ENCODE results near the gene RAP1GAP2. TPM values are rescaled to one million over a fixed set of nuclear protein-coding genes. Genes with fewer than 3 reads are reported as not detected.
A peak's percentile ranks its signal among the peaks of the same experiment; 100 is the strongest.
"Not testable (repeated sequence)": the region's sequence is repeated elsewhere in the genome, so short reads cannot be mapped to it uniquely, and the experiment has no call there.

RAP1GAP2 gene
- total RNA-seq, 1 donor from 2014 or later, result 5.7 TPM

- no peak for DNase-seq
These were observed 250.5 kb downstream of the RAP1GAP2 start for GRCh38 chr17:3046753-3047152.

GRCh38 chr17:3048727-3049471 is 252.7 kb downstream of the RAP1GAP2 start:
- DNase-seq, result peak; percentile 99

- DNase-seq, result no peak
These were observed 253.6 kb downstream of the RAP1GAP2 start for GRCh38 chr17:3049705-3050295.

DNA sequence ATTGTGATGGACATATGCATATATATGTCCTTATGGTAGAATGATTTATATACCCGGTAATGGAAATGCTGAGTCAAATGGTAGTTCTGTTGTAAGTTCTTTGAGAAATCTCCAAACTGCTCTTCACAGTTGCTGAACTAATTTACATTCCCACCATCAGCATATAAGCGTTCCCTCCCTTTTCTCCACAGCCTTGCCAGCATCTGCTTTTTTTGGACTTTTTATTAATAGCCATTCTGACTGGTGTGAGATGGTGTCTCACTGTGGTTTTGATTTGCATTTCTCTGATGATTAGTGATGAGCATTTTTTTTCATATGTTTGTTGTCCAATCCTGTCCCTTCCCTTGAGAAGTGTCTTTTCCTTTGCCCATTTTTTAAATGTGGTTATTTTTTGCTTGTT is 258.6 kb downstream of the RAP1GAP2 start:
- DNase-seq, result not testable (repeated sequence)

DNA sequence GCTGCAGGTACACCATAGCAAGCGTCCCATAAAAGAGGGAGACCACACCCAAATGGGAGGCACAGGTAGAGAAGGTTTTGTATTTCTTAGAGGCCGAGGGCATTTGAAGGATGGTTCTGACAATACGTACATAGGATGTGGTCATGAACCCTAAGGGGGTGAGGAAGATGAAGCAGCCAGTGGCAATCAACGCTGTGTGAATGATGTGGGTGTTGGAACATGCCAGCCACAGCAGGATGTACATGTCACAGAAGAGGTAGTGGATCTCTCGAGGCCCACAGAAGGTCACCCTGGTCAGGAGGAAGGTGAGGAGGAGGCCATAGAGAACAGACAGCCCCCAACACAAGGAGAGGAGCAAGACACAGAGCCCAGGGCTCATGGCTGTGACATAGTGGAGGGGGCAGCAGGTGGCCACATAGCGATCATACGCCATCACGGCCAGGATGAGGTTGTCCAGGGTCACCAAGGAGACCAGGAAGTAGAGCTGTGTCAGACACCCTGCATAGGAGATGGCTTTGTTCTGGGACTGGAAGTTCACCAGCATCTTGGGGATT is 266.7 kb downstream of the RAP1GAP2 start:
- not testable (repeated sequence) for DNase-seq

DNA sequence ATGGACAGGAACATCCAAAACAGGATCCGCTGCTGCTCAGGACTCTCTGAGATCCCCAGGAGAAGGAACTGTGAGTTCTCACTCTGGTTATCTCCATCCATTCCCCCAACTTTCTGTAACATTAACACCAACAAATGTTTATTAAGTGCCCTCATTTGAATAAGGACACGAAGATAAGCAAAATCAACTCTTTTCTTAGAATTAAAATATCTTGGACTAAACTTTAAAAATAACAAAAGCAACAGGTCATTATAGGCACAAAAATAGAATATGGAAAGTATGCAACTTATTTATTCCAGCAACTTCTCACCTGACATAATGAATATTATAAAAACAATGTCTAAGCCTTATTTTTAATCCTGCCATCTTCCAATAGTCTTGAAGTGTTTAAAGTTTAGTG is 267.3 kb downstream of the RAP1GAP2 start, which contains the start of gene OR1D5:
Gene OR1D5 (minus strand): TSS at position 101 of the 400 bp plus-strand sequence. CDS start 0 bp downstream, at position 101.
- not testable (repeated sequence) for DNase-seq

GRCh38 chr17:3065192-3065591 is 269.0 kb downstream of the RAP1GAP2 start:
- not testable (repeated sequence) for DNase-seq

- DNase-seq, result not testable (repeated sequence)
These were observed 277.6 kb downstream of the RAP1GAP2 start for GRCh38 chr17:3073850-3074249.

Small RNA genes within 50 kb of the gene (small RNA-seq; reads per million reads assigned to genes)
- not detected for gene MIR1253 (ENCODE audit: low replicate concordance)
- gene hsa-mir-1253 (ENCODE audit: low replicate concordance), result not detected

Other genes starting within 250 kb of the RAP1GAP2 start
- 184 TPM for gene PAFAH1B1, start 202.8 kb upstream of the RAP1GAP2 start, total RNA-seq
- 53.1 TPM for gene CLUH, start 84.7 kb upstream of the RAP1GAP2 start, total RNA-seq
- gene CCDC92B, start 46.8 kb upstream of the RAP1GAP2 start, total RNA-seq, result 0.21 TPM

Data from tongue (tissue), 3 donors.